Left ventricle myocardium inferior (tissue), 1 donor: ENCODE measurements around the gene ZNF280D. TPM values are rescaled to one million over a fixed set of nuclear protein-coding genes. Genes with fewer than 3 reads are reported as not detected.

ENCODE experiments used
- DNase-seq: peaks from one replicate; pipeline ENCODE4 v3.0.0-alpha.2; 2020
- H3K27ac ChIP-seq: fragments of 200-600 bp; replicated peaks from 2 replicates; pipeline ENCODE4 v1.8.0; 2021
- H3K27me3 ChIP-seq: fragments of 200-600 bp; 2 replicates; pipeline ENCODE4 v1.8.0; 2021; ENCODE audit warnings: low read depth
- H3K36me3 ChIP-seq: fragments of 200-600 bp; 2 replicates; pipeline ENCODE4 v1.8.0; 2021
- H3K4me1 ChIP-seq: fragments of 200-600 bp; 2 replicates; pipeline ENCODE4 v1.8.0; 2021
- H3K4me3 ChIP-seq: fragments of 200-600 bp; 2 replicates; pipeline ENCODE4 v1.8.0; 2021; ENCODE audit warnings: mild to moderate bottlenecking, moderate library complexity
- H3K9me3 ChIP-seq: fragments of 200-600 bp; replicated peaks from 2 replicates; pipeline ENCODE4 v1.8.0; 2021
- intact Hi-C: fragments of 100-400 bp; cut with micrococcal nuclease; formaldehyde crosslinking; loops from one replicate; pipeline ENCODE4 v1.11.0; 2022
- total RNA-seq: library from RNA; stranded (reverse); fragmentation: NEBNext Ultra II Directional; extraction: Animal tissue kit (Norgen Biotek cat#: 25700); gene quantifications from one replicate; pipeline ENCODE4 v1.2.1, GENCODE V29; 2021
- TF ChIP-seq, protein P1 (sequence below): fragments of 200-600 bp; IDR thresholded peaks from 2 replicates; pipeline ENCODE4 v1.8.0; 2021; ENCODE audit warnings: antibody characterized with exemption, mild to moderate bottlenecking, borderline replicate concordance
- donor health status: DM: no; HTN: yes; CAD: no; lungs with severe emphysema.

ZNF280D gene
- total RNA-seq, 1 donor from 2014 or later: 22.0 TPM

DNA sequence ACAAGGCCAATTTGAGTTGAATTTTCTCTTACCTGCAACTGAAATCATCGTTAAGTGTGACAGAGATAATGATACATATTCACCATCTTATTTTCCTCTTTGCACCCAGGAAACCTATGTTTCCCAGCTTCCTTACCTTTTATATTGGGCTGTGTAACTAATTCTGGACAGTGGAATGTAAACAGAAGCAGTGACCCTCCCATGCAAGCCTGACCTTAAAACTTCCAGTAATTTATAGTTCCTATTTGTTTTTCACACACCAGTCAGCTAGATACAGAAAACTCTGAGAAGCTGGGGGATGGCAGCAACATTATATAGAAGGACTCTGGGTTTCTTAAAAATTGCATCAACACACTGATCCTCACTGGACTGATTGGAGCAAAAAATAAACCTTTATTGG is 4.5 kb upstream of the ZNF280D start:
- H3K9me3 ChIP-seq: peaks cover 16% of the 10 kb centered on the region
- H3K27me3 ChIP-seq: no peaks in the 10 kb centered on the region
- intact Hi-C loops: no loop called here
- no peaks in the 10 kb centered on the region for H3K36me3 ChIP-seq
- peaks cover 12% of the 10 kb centered on the region for H3K4me1 ChIP-seq
- TF ChIP-seq, protein P1, sequence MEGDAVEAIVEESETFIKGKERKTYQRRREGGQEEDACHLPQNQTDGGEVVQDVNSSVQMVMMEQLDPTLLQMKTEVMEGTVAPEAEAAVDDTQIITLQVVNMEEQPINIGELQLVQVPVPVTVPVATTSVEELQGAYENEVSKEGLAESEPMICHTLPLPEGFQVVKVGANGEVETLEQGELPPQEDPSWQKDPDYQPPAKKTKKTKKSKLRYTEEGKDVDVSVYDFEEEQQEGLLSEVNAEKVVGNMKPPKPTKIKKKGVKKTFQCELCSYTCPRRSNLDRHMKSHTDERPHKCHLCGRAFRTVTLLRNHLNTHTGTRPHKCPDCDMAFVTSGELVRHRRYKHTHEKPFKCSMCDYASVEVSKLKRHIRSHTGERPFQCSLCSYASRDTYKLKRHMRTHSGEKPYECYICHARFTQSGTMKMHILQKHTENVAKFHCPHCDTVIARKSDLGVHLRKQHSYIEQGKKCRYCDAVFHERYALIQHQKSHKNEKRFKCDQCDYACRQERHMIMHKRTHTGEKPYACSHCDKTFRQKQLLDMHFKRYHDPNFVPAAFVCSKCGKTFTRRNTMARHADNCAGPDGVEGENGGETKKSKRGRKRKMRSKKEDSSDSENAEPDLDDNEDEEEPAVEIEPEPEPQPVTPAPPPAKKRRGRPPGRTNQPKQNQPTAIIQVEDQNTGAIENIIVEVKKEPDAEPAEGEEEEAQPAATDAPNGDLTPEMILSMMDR: no peak
- no peak overlapping the region for H3K4me3 ChIP-seq
- no peak overlapping the region for H3K27ac ChIP-seq
- DNase-seq: no peak

DNA sequence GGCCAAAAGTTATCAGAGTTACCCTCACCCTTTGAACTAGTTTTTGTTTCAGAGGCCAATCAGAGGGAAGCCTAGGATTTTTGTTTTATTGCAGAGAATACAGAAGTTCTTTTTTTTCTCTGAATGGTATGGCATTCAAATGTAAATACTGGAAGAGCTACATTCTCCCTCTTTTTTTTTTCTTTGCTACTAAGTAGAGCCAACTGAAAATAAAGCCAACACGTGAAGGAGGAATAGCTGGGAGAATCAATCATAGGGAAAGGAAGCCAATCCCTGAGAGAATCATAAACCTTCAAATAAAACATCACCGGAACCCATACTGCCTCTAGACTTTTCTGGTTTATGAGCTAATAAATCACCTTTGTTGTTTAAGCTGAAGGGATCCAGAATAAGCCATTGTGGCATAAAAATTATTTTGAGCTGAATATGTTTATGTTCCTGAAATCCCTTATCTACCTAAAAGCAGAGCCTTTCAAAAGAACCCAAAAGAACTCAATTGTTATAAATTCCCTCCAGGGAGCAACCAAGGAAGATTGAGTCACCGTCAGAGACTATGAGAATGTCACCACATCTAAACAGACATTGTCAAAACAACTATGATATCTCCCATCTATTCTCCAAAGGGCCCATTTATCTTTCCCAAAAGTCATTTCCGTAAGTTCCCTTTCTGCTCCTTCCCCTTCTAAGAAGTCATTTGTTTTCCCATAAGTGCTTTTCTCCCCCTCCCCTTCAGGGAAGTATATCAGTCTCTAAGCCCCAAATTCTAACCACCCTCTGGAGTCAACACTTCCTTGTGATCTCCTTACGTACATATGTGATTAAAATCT is 3.8 kb upstream of the ZNF280D start:
- Histone ChIP-seq H3K36me3 (no peaks in the 10 kb centered on the region), H3K9me3 (peaks cover 16% of the 10 kb centered on the region), H3K27ac (peak overlapping the region; percentile 9), H3K27me3 (no peaks in the 10 kb centered on the region), H3K4me3 (no peak overlapping the region), H3K4me1 (peaks cover 19% of the 10 kb centered on the region)
- TF ChIP-seq, protein P1: no peak
- intact Hi-C loops: no loop called here
- no peak for DNase-seq

DNA sequence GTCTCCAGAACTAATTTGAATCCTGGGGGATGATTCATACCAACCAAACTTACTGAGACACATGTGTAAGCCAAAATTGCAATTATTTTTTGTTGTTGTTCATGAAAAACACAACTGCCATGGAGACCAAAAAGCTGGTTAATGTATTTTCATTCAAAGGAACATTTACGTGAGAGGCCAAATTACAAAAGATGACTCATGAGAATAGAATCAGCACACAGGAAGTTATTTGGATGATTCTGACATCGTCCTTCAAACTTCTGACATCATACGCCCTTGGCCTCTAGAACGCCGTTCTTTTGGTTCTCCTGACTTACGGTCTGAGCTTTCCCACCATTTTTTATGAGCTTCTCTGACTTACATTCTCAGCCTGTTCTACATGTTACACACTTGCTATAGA is 3.0 kb upstream of the ZNF280D start:
- peaks cover 27% of the 10 kb centered on the region for H3K4me1 ChIP-seq
- no peaks in the 10 kb centered on the region for H3K27me3 ChIP-seq
- intact Hi-C loops: no loop called here
- TF ChIP-seq, protein P1: no peak
- H3K27ac ChIP-seq: peak overlapping the region; percentile 9
- DNase-seq: no peak
- no peak overlapping the region for H3K4me3 ChIP-seq
- peaks cover 16% of the 10 kb centered on the region for H3K9me3 ChIP-seq
- no peaks in the 10 kb centered on the region for H3K36me3 ChIP-seq

DNA sequence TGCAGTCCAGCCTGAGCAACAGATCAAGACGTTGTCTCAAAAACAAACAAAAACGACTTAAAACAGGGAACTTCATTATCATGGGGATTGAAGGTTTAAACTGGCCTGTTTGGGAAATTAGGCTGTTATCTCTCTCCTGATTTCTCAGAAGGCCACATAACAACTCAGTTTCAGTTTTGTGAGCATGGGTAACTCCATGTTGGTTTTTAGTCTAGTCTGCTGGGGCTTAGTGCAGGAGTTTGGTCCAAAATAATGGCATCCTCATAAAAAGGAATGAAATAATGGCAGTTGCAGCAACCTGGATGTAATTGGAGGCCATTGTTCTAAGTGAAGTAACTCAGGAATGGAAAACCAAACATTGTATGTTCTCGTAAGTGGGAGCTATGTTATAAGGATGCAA is 2.3 kb upstream of the ZNF280D start:
- Histone ChIP-seq H3K27ac (no peak overlapping the region), H3K9me3 (peaks cover 15% of the 10 kb centered on the region), H3K36me3 (no peaks in the 10 kb centered on the region), H3K4me3 (no peak overlapping the region), H3K4me1 (peaks cover 34% of the 10 kb centered on the region), H3K27me3 (no peaks in the 10 kb centered on the region)
- TF ChIP-seq, protein P1: no peak
- intact Hi-C loops: no loop called here
- DNase-seq: no peak

DNA sequence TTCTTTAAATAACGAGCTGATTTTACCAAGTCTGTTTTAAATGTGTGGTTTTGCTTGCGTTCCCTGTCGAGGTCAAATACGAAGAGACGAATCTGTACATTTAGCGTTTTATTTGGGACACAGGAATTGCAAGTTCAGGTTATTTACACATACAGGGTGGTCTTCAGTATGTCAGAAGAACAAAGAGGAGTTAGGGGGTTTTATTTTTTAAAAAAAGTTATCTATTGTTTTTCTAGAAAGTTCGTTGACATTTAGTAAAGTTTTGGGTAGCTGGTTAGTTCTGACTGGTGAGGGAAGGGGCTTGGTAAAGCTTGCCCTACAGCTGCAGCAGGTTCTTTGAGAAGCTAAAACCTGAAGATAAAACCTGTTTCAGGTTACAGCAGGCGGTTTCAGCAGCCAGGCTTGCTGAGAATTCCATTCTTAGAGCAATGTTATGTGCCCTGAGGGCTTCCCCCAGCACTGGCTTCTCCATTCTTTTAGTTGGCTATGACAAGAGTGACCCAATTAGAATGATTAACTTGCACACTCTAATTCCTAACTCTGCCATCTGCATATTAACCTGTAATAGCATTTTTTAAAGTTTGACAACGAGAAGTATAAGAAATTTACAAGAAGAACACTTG is 815 bp upstream of the ZNF280D start:
- Histone ChIP-seq H3K4me1 (peaks cover 48% of the 10 kb centered on the region), H3K9me3 (peaks cover 12% of the 10 kb centered on the region), H3K36me3 (no peaks in the 10 kb centered on the region), H3K27ac (peak overlapping the region; percentile 98), H3K4me3 (peak overlapping the region; percentile 75), H3K27me3 (no peaks in the 10 kb centered on the region)
- DNase-seq: no peak
- intact Hi-C loops: no loop called here
- TF ChIP-seq, protein P1: no peak
